OCI-LY7 (cell line): ENCODE measurements around the gene CELF2. TPM values are rescaled to one million over a fixed set of nuclear protein-coding genes. Genes with fewer than 3 reads are reported as not detected.

Experiments
- BruUV-seq: library from RNA; stranded (reverse); fragments of 400-500 nt; replicated peaks from 2 replicates; lab custom pipeline; 2021; lab: Mats Ljungman, UMichigan
- CTCF ChIA-PET: fragments of 300-600 bp; sonication (Branson Sonifier 250); formaldehyde crosslinking; loops from one replicate; lab custom pipeline; 2022; ENCODE audit warnings: antibody characterized with exemption; ENCODE audit not compliant: unreplicated experiment; lab: Charles Lee
- POLR2A ChIA-PET: fragments of 300-600 bp; sonication (Branson Sonifier 250); formaldehyde crosslinking; loops from one replicate; lab custom pipeline; 2022; ENCODE audit warnings: antibody characterized with exemption; lab: Charles Lee
- DNase-seq: peaks from one replicate; pipeline ENCODE4 v3.0.0-alpha.2; 2015; ENCODE audit warnings: low spot score
- H2AFZ ChIP-seq: fragments of 200-600 bp; sonication (generic), shearing (Covaris generic); 2 replicates; pipeline ENCODE4 v1.6.1; 2014; ENCODE audit warnings: mild to moderate bottlenecking, antibody characterized with exemption, low read length, moderate library complexity
- H3K27ac ChIP-seq: fragments of 200-600 bp; sonication (generic); 2 replicates; pipeline ENCODE4 v1.5.1; 2014; ENCODE audit warnings: mixed run types, low read depth, mild to moderate bottlenecking, moderate library complexity, low read length, inconsistent platforms; ENCODE audit not compliant: poor library complexity, severe bottlenecking
- H3K36me3 ChIP-seq: fragments of 200-600 bp; sonication (generic); 2 replicates; pipeline ENCODE4 v1.6.1; 2014; ENCODE audit warnings: mild to moderate bottlenecking, antibody characterized with exemption, low read length, moderate library complexity, mixed read lengths; ENCODE audit not compliant: insufficient read depth
- H3K4me1 ChIP-seq: fragments of 200-600 bp; sonication (generic); 2 replicates; pipeline ENCODE4 v1.5.1; 2014; ENCODE audit warnings: mild to moderate bottlenecking, low read length; ENCODE audit not compliant: insufficient read depth, poor library complexity, severe bottlenecking
- H3K4me2 ChIP-seq: fragments of 200-600 bp; sonication (generic); 2 replicates; pipeline ENCODE4 v1.6.1; 2014; ENCODE audit warnings: mild to moderate bottlenecking, low read length
- H3K4me3 ChIP-seq: fragments of 200-600 bp; sonication (generic); 2 replicates; pipeline ENCODE4 v1.5.1; 2014; ENCODE audit warnings: mild to moderate bottlenecking, low read depth, low read length; ENCODE audit not compliant: poor library complexity, severe bottlenecking
- H3K79me2 ChIP-seq: fragments of 200-600 bp; sonication (generic); 2 replicates; pipeline ENCODE4 v1.6.1; 2016; ENCODE audit warnings: low read depth, mild to moderate bottlenecking, low read length, moderate library complexity, mixed read lengths; ENCODE audit not compliant: insufficient read depth
- H3K9me2 ChIP-seq: fragments of 200-600 bp; sonication (generic); 2 replicates; pipeline ENCODE4 v1.6.1; 2016; ENCODE audit warnings: mild to moderate bottlenecking, low read length, mixed read lengths; ENCODE audit not compliant: insufficient read depth
- H3K9me3 ChIP-seq: fragments of 200-600 bp; sonication (generic); 2 replicates; pipeline ENCODE4 v1.6.1; 2014; ENCODE audit warnings: mild to moderate bottlenecking, mixed run types, low read length, mixed read lengths
- H4K20me1 ChIP-seq: fragments of 200-600 bp; sonication (generic); 2 replicates; pipeline ENCODE4 v1.6.1; 2014; ENCODE audit warnings: mild to moderate bottlenecking, antibody characterized with exemption, low read length, moderate library complexity, mixed read lengths; ENCODE audit not compliant: insufficient read depth
- CTCF ChIP-seq: fragments of 200-600 bp; sonication (generic); conservative IDR thresholded peaks from 2 replicates; pipeline ENCODE4 v1.5.1; 2014; ENCODE audit warnings: mild to moderate bottlenecking, antibody characterized with exemption, low read length, moderate library complexity, mixed read lengths
- EZH2phosphoT487 ChIP-seq: fragments of 200-600 bp; sonication (generic); IDR thresholded peaks from 2 replicates; pipeline ENCODE4 v1.6.1; 2018; ENCODE audit warnings: low read depth, borderline replicate concordance, mild to moderate bottlenecking, mixed run types, antibody characterized with exemption, low read length, moderate library complexity, mixed read lengths
- intact Hi-C: fragments of 100-400 bp; cut with micrococcal nuclease; formaldehyde crosslinking; loops from one replicate; pipeline ENCODE4 v1.10.0; 2022; ENCODE audit not compliant: unreplicated experiment
- total RNA-seq, 2 experiments: library from RNA; depleted of rRNA in 1 of 2; stranded (reverse); fragments of >200 nt in 1 of 2; shearing (Covaris generic) in 1 of 2; gene quantifications; 2 replicates each; pipeline ENCODE4 v1.2.3, GENCODE V29; 2014 to 2022

Gene CELF2
- total RNA-seq, 2 experiments from 2014 or later: 5.4 to 19.1 TPM

- no peaks in the 10 kb centered on the region for H3K4me1 ChIP-seq
- no peak for DNase-seq
- TF ChIP-seq EZH2phosphoT487 (no peak), CTCF (no peak)
- H4K20me1 ChIP-seq: no peaks in the 10 kb centered on the region
- ChIA-PET CTCF (no interaction called here), POLR2A (no interaction called here)
- no peak overlapping the region for H3K27ac ChIP-seq
- no peaks in the 10 kb centered on the region for H3K79me2 ChIP-seq
- intact Hi-C loops: no loop called here
- no peaks in the 10 kb centered on the region for H3K9me3 ChIP-seq
- H3K9me2 ChIP-seq: no peaks in the 10 kb centered on the region
- H2AFZ ChIP-seq: no peak overlapping the region
- H3K4me2 ChIP-seq: no peak overlapping the region
- no peaks in the 10 kb centered on the region for H3K36me3 ChIP-seq
- BruUV-seq: no TSS peak
- no peak overlapping the region for H3K4me3 ChIP-seq
Observed at GRCh38 chr10:11098666-11099065, 81.0 kb downstream of the CELF2 start.

- no peak overlapping the region for H3K4me2 ChIP-seq
- H3K79me2 ChIP-seq: no peaks in the 10 kb centered on the region
- no peak for DNase-seq
- intact Hi-C loops: no loop called here
- no peaks in the 10 kb centered on the region for H3K4me1 ChIP-seq
- H3K4me3 ChIP-seq: no peak overlapping the region
- no peaks in the 10 kb centered on the region for H3K36me3 ChIP-seq
- TF ChIP-seq CTCF: no peak; the same call in 1 of the 2 replicates
- no peak for TF ChIP-seq EZH2phosphoT487
- H2AFZ ChIP-seq: no peak overlapping the region
- H4K20me1 ChIP-seq: no peaks in the 10 kb centered on the region
- CTCF ChIA-PET: no interaction called here
- POLR2A ChIA-PET: interaction anchor here (1.0 to 1.1 kb wide), 2 partner anchors 10 to 11 kb away, joined by 3 to 4 read pairs; no protein-coding TSS in a partner anchor
- no peaks in the 10 kb centered on the region for H3K9me3 ChIP-seq
- H3K9me2 ChIP-seq: no peaks in the 10 kb centered on the region
- H3K27ac ChIP-seq: no peak overlapping the region
- BruUV-seq: no TSS peak
Observed at GRCh38 chr10:11104772-11105675, 87.4 kb downstream of the CELF2 start.

GRCh38 chr10:11105676-11106004 lies 88.0 kb downstream of the CELF2 start:
- CTCF ChIA-PET: no interaction called here
- intact Hi-C loops: no loop called here
- no peaks in the 10 kb centered on the region for H3K36me3 ChIP-seq
- POLR2A ChIA-PET: interaction anchor here (0.6 to 1.0 kb wide), 2 partner anchors 10 to 81 kb away, joined by 4 to 7 read pairs; no protein-coding TSS in a partner anchor
- H3K27ac ChIP-seq: no peak overlapping the region
- no peaks in the 10 kb centered on the region for H3K4me1 ChIP-seq
- no peak overlapping the region for H3K4me2 ChIP-seq
- H4K20me1 ChIP-seq: no peaks in the 10 kb centered on the region
- no peaks in the 10 kb centered on the region for H3K9me2 ChIP-seq
- BruUV-seq: no TSS peak
- H3K79me2 ChIP-seq: no peaks in the 10 kb centered on the region
- no peak for TF ChIP-seq EZH2phosphoT487
- TF ChIP-seq CTCF: no peak
- H3K9me3 ChIP-seq: no peaks in the 10 kb centered on the region
- H3K4me3 ChIP-seq: no peak overlapping the region
- H2AFZ ChIP-seq: no peak overlapping the region
- no peak for DNase-seq
